Measurements from ENCODE around the gene OPN1SW. TPM values are rescaled to one million over a fixed set of nuclear protein-coding genes. Genes with fewer than 3 reads are reported as not detected.

The OPN1SW gene
- total and polyA plus RNA-seq, 9 of the 15 experiments (the other 6 are each of a cell fraction or from before 2014, with no cell fraction given): 0.84 to 1.0 TPM; not detected in 7

- Histone ChIP-seq H3K9ac (ENCODE audit: insufficient read depth in 1 of 2, low read depth in 2 of 2, low read length in 2 of 2) (peak overlapping the region in 1 of 2 experiments; percentile 18; a peak in 1 of 4 replicates), H2AFZ (ENCODE audit: low read depth, low read length) (0 out of 2 replicates have a peak overlapping the region, but pooled peaks have one; percentile 18), H3K4me1 (replicated peaks in 1 of 2; ENCODE audit: control insufficient read depth in 2 of 2, insufficient read depth in 2 of 2, low read length in 2 of 2) (peaks cover 26 to 33% of the 10 kb centered on the region in 2 experiments; a peak in 4 of 5 replicates), H3K27me3 (ENCODE audit: control insufficient read depth in 2 of 2, insufficient read depth in 2 of 2, low read length in 2 of 2) (no peaks in the 10 kb centered on the region), H3K79me2 (ENCODE audit: control insufficient read depth, insufficient read depth, low read length) (no peaks in the 10 kb centered on the region), H3K36me3 (ENCODE audit: control insufficient read depth, insufficient read depth, low read length) (peaks cover 15% of the 10 kb centered on the region; the same call in 2 of the 3 replicates), H3K4me3 (no peak overlapping the region), H3K27ac (ENCODE audit: extremely low read depth, low read depth, low read length) (no peak overlapping the region), H3K9me1 (ENCODE audit: control insufficient read depth, insufficient read depth, low read length) (peaks cover 6% of the 10 kb centered on the region), H4K20me1 (replicated peaks; ENCODE audit: control insufficient read depth, insufficient read depth, low read length) (no peaks in the 10 kb centered on the region), H3K4me2 (ENCODE audit: insufficient read depth, low read length) (peak overlapping the region; percentile 26; the same call in 1 of the 2 replicates), H3K9me3 (replicated peaks; ENCODE audit: control insufficient read depth, insufficient read depth, low read depth, low read length) (no peaks in the 10 kb centered on the region)
- ChIA-PET CTCF (ENCODE audit: low intra/inter-chr PET ratio) (no interaction called here), POLR2A (interaction anchor here (0.5 to 6.8 kb wide), 5 partner anchors 7 to 182 kb away, joined by 3 to 39 read pairs (median 3); no protein-coding TSS in a partner anchor)
- FAIRE-seq (peak; percentile 19), DNase-seq (ENCODE audit: extremely low read depth in 1 of 4, low spot score in 3 of 4) (peak in 3 of 4 experiments; percentile 39 to 62 (median 50)), ATAC-seq (peak; percentile 50)
- intact Hi-C loops (cut with micrococcal nuclease): no loop called here
- 51% methylated on average over 7 of the region's 7 CpGs for WGBS (ENCODE audit: insufficient coverage, low coverage, missing lambda C conversion rate)
- TSS peak; percentile 24 for BruUV-seq (replicated peaks)
- in situ Hi-C loops (cut with MboI): no loop called here
- TF ChIP-seq ZNF232 (CRISPR knock-in tag; IDR thresholded peaks at IDR 0.05): no peak
- TF ChIP-seq PCBP1 (IDR thresholded peaks at IDR 0.05; ENCODE audit: low read depth, low read length, poor library complexity, severe bottlenecking): no peak
- no peak for TF ChIP-seq ZBTB40 (IDR thresholded peaks at IDR 0.05)
- TF ChIP-seq ZBTB40 (CRISPR knock-in tag; IDR thresholded peaks at IDR 0.05): no peak
- TF ChIP-seq POLR2A (conservative IDR thresholded peaks at IDR 0.05): 0 out of 2 replicates have a peak, but pooled peaks have one; percentile 43
- TF ChIP-seq SPI1 (IDR thresholded peaks at IDR 0.05; ENCODE audit: borderline replicate concordance, low read depth, low read length): peak; percentile 92
- TF ChIP-seq ETV6 (IDR thresholded peaks at IDR 0.05; ENCODE audit: borderline replicate concordance in 1 of 2, low read depth in 2 of 2, low read length in 1 of 2): peak; percentile 19 to 48; a peak in 1 of 4 replicates
- no peak for TF ChIP-seq ETV6 (CRISPR knock-in tag; IDR thresholded peaks at IDR 0.05; ENCODE audit: borderline replicate concordance)
- TF ChIP-seq C11orf30 (IDR thresholded peaks at IDR 0.05; ENCODE audit: low read depth): peak; percentile 98
Observed at GRCh38 chr7:128815289-128815942, 39.8 kb upstream of the OPN1SW start.

Data from K562 (cell line).